ENCODE data around the gene PHYHD1.

DNA sequence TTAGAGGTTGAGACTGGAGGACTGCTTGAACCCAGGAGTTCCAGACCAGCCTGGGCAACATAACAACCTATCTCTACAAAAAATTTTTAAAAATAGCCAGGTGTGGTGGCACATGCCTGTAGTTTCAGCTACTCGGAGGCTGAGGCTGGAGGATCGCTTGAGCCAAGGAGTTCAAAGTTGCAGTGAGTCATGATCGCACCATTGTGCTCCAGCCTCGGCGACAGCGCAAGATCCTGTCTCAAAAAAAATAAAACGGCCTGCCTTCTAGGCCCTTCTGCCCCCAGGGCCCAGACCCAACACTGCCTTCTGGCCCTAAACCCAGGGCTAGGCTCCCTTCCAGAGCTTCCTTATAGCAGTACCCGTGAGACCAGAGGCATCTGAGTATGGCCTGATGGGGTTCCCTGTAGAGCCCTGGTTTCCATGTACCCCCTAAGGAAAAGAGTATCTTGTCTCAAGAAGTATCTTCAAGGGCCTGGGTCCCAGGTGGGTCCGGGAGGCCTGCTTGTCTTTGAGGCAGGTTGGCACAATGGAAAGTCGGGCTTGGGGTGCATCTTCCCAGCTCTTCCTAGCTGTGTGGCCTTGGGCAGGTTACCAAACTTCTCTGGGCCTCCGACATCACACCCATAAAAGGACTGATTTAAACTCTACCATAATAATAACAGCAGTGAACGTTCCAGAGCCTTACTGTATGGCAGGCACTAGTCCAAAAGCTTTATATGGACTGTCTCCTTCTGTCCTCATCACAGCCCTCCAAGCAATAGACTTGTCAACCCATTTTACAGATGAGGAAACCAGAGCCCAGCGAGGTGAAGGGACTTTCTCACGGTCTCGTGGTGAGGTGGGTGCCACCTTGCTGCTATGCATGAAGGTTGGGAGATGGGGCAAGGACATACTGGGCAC, 29.2 kb upstream of the PHYHD1 start:
- TF ChIP-seq CTCF (IDR thresholded peaks at IDR 0.05; ENCODE audit: extremely low read depth in 1 of 2, insufficient read depth in 1 of 2, low read depth in 1 of 2, low read length in 2 of 2) (no peak), POLR2A (IDR thresholded peaks at IDR 0.05; ENCODE audit: low read depth, low read length) (no peak), EZH2 (IDR thresholded peaks at IDR 0.05; ENCODE audit: borderline replicate concordance, low read depth, low read length, severe bottlenecking) (no peak)
